NCI-H748 (cell line): ENCODE measurements around the gene EXOC1L.

ENCODE experiments used
- DNase-seq: peaks from one replicate; lab custom pipeline; 2025; ENCODE audit not compliant: unreplicated experiment; lab: John Stamatoyannopoulos, UW

The EXOC1L gene

DNA sequence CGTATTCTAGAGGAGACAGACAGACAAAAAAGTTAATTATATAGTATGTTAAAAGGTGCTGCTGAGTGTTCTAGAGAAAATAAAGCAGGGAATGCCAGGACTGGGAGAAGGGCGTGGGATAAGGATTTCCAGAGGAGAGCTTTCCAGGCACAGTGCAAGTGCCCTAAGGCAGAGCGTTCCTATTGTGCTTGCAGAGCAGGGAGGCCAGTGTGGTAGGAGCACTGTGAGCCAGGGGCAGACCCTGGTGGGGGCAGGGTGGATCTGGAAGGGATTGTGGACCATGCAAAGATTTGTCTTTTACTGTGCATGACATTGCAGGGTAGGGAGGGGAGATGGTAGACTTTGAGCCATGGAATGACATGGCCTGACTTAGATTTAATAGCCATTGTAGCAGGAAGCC is 59.6 kb downstream of the EXOC1L start:
- DNase-seq: no peak

GRCh38 chr4:55880652-55881280 is 61.2 kb downstream of the EXOC1L start:
- no peak for DNase-seq

GRCh38 chr4:55884093-55884850 is 64.7 kb downstream of the EXOC1L start:
- DNase-seq: no peak

DNA sequence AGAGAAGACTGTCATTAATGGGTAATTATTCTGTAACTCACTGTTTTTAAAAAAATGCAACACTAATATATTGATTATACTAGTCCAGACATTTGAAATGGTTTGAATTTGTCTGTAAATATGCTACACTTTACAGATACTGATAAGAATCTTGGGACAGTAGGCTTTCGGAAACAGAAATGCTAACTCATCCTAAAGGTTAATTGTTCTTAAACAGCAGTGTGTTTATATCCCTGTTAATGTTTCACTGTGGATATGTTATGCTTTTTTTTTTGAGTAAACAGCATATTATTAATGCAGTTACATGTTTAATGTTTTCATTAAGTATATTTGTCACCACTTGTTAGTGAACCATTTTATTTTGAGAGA is 65.2 kb downstream of the EXOC1L start:
- DNase-seq: no peak
